Right atrium auricular region (tissue), 2 donors: ENCODE data around the gene ACTA2. TPM values are rescaled to one million over a fixed set of nuclear protein-coding genes. Genes with fewer than 3 reads are reported as not detected.

Source experiments
- DNase-seq: peaks from one replicate; pipeline ENCODE4 v3.0.0-alpha.2; 2019; ENCODE audit warnings: low spot score
- H3K27ac ChIP-seq, 2 donors: fragments of 200-600 bp; sonication (generic); 1 replicate in 1 of 2; 2 replicates in 1 of 2; pipeline ENCODE4 v1.5.1; 2016 to 2019
- H3K27me3 ChIP-seq, 2 donors: fragments of 200-600 bp; sonication (generic); one replicate each; pipeline versions ENCODE4 v1.5.1 to v1.6.0; 2017 to 2019
- H3K36me3 ChIP-seq: fragments of 200-600 bp; sonication (generic); one replicate; pipeline ENCODE4 v1.5.1; 2016
- H3K4me1 ChIP-seq, 2 donors: fragments of 200-600 bp; sonication (generic); one replicate each; pipeline versions ENCODE4 v1.5.1 to v1.6.0; 2017 to 2019
- H3K4me3 ChIP-seq, 2 donors: fragments of 200-600 bp; sonication (generic); 1 replicate in 1 of 2; 2 replicates in 1 of 2; pipeline ENCODE4 v1.5.1; 2017 to 2019; ENCODE audit warnings: mild to moderate bottlenecking in 1 of 2, moderate library complexity in 1 of 2
- H3K9me3 ChIP-seq, 2 donors: fragments of 200-600 bp; sonication (generic); one replicate each; pipeline ENCODE4 v1.5.1; 2019
- total RNA-seq, 2 donors: library from RNA; depleted of rRNA; stranded (reverse); fragments of >200 nt; gene quantifications; one replicate each; pipeline ENCODE4 v1.1.0, GENCODE V29; 2016
- TF ChIP-seq, protein P1 (sequence below), 2 donors: fragments of 200-600 bp; sonication (generic); IDR thresholded peaks; one replicate each; pipeline ENCODE4 v1.5.1; 2019; ENCODE audit warnings: antibody characterized with exemption in 2 of 2

The ACTA2 gene
- total RNA-seq, 2 donors from 2014 or later: 934 to 1,936 TPM

DNA sequence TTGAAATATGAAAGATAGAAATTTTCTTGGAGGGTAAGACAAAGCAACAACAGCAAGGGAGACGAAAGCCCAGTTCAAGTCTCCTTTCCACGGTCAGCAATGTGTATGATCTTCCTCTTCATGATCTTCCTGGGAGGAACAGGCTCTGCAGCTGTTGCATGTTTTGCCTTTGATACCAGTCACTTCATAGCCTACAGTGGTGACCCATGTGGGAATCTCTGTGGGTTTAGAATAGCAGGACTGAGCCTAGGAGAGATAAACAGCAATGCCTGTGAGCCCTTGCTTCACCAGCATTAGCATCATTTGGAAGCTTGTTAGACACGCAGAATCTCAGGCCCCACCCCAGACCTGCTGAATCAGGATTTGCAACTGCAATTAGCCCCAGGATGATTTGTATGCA lies 40.7 kb downstream of the ACTA2 start:
- DNase-seq: no peak
- Histone ChIP-seq H3K9me3 (no peaks in the 10 kb centered on the region), H3K36me3 (no peaks in the 10 kb centered on the region), H3K27me3 (no peaks in the 10 kb centered on the region), H3K4me3 (no peak overlapping the region), H3K27ac (no peak overlapping the region), H3K4me1 (no peaks in the 10 kb centered on the region)
- TF ChIP-seq, protein P1, sequence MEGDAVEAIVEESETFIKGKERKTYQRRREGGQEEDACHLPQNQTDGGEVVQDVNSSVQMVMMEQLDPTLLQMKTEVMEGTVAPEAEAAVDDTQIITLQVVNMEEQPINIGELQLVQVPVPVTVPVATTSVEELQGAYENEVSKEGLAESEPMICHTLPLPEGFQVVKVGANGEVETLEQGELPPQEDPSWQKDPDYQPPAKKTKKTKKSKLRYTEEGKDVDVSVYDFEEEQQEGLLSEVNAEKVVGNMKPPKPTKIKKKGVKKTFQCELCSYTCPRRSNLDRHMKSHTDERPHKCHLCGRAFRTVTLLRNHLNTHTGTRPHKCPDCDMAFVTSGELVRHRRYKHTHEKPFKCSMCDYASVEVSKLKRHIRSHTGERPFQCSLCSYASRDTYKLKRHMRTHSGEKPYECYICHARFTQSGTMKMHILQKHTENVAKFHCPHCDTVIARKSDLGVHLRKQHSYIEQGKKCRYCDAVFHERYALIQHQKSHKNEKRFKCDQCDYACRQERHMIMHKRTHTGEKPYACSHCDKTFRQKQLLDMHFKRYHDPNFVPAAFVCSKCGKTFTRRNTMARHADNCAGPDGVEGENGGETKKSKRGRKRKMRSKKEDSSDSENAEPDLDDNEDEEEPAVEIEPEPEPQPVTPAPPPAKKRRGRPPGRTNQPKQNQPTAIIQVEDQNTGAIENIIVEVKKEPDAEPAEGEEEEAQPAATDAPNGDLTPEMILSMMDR (IDR thresholded peaks at IDR 0.05): no peak

DNA sequence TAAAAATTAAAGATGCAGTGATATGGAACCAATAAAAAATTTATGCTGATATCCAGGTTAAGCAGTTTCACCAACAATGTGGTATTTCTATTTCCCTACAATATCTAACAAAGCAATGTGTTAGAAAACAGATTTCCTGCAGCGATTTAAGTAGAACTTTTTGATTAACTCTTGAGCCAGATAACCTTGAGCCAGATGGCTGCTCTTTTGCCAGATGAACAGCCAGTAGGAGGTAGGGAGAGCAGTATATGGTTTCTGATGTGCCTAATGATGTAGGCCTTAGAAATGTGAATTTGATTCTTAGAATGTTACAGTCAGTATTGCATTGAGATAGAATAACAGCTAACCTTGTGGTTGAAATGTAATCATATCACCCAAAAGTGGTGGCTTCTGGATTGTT lies 41.5 kb downstream of the ACTA2 start:
- Histone ChIP-seq H3K27me3 (no peaks in the 10 kb centered on the region), H3K4me3 (no peak overlapping the region), H3K27ac (no peak overlapping the region), H3K36me3 (no peaks in the 10 kb centered on the region), H3K4me1 (no peaks in the 10 kb centered on the region), H3K9me3 (no peaks in the 10 kb centered on the region)
- no peak for DNase-seq
- TF ChIP-seq, protein P1 (IDR thresholded peaks at IDR 0.05): no peak

- TF ChIP-seq, protein P1 (IDR thresholded peaks at IDR 0.05): no peak
- Histone ChIP-seq H3K27ac (no peak overlapping the region), H3K4me3 (no peak overlapping the region), H3K27me3 (no peaks in the 10 kb centered on the region), H3K4me1 (no peaks in the 10 kb centered on the region), H3K9me3 (no peaks in the 10 kb centered on the region), H3K36me3 (peaks cover 4% of the 10 kb centered on the region)
- DNase-seq: no peak
These were observed 44.4 kb downstream of the ACTA2 start for GRCh38 chr10:88908194-88908593.

- Histone ChIP-seq H3K27me3 (no peaks in the 10 kb centered on the region), H3K4me1 (peaks cover 0 to 6% of the 10 kb centered on the region in 2 donors), H3K4me3 (no peak overlapping the region), H3K27ac (no peak overlapping the region), H3K9me3 (no peaks in the 10 kb centered on the region), H3K36me3 (peaks cover 4% of the 10 kb centered on the region)
- TF ChIP-seq, protein P1 (IDR thresholded peaks at IDR 0.05): no peak
- no peak for DNase-seq
These were observed 45.7 kb downstream of the ACTA2 start for GRCh38 chr10:88906921-88907320.

- Histone ChIP-seq H3K9me3 (no peaks in the 10 kb centered on the region), H3K27ac (no peak overlapping the region), H3K36me3 (peaks cover 4% of the 10 kb centered on the region), H3K4me3 (no peak overlapping the region), H3K27me3 (no peaks in the 10 kb centered on the region), H3K4me1 (peaks cover 0 to 27% of the 10 kb centered on the region in 2 donors)
- TF ChIP-seq, protein P1 (IDR thresholded peaks at IDR 0.05): no peak
- no peak for DNase-seq
These were observed 48.9 kb downstream of the ACTA2 start for GRCh38 chr10:88903715-88904114.
